H54 (cell line): ENCODE measurements around the gene SLC2A4.
"Not testable (repeated sequence)": the region's sequence is repeated elsewhere in the genome, so short reads cannot be mapped to it uniquely, and the experiment has no call there.

Source experiments
- DNase-seq: peaks from one replicate; pipeline ENCODE4 v3.0.0; 2011; ENCODE audit warnings: low spot score, mixed read lengths; ENCODE audit not compliant: insufficient read length
- FAIRE-seq: peaks from 3 replicates; lab custom pipeline; 2011; peaks lifted over from hg19 to GRCh38; lab: Jason Lieb, UNC
- POLR2A ChIP-seq: IDR thresholded peaks from 2 replicates; pipeline ENCODE4 v1.6.1; 2011; ENCODE audit warnings: low read depth, mild to moderate bottlenecking, low read length

The SLC2A4 gene

DNA sequence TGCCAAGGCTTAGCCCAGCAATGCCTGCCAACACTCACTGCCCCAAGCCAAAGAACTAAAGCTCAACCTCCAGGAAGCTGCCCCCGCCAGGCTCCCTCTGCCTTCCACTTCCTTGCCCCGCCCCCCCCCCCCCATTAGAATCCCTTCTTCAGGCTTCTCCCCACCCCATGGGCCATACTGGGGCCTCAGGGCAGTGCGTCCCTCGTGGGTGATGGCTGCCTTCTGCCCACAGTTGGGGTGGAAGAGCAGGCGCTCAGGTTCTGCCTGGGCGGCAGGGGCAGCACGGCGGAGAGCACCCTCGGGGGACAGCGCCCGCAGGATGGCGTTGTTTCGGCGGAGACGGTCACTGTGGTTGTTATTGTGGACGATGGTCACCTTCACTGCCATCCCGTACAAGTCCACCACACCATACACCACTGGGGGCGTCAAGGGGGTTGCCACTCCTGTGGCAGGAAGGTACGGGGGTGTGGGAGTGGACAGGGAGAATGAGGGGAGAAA is 43.6 kb downstream of the SLC2A4 start:
- DNase-seq (no peak), FAIRE-seq (no peak)
- no peak for TF ChIP-seq POLR2A

DNA sequence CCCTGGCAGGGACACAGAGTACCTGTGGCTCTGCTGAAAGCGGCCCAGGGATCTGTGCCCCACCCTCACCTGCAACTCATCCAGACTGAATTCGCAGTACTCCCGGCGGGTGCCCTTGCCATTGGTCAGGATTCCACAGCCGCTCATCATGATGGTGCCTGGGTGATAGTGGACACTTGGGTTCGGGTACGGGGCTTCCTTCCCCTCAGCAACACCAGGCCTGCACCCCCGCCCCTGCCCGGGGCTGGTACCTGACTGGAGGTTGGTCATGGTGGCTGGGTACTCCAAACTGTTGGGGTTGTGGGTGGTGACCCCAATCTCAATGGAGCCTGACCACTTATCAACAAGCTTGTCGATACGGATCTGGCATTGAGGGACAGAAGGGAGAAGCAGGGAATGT is 44.7 kb downstream of the SLC2A4 start:
- TF ChIP-seq POLR2A = no peak
- DNase-seq (no peak), FAIRE-seq (no peak)

DNA sequence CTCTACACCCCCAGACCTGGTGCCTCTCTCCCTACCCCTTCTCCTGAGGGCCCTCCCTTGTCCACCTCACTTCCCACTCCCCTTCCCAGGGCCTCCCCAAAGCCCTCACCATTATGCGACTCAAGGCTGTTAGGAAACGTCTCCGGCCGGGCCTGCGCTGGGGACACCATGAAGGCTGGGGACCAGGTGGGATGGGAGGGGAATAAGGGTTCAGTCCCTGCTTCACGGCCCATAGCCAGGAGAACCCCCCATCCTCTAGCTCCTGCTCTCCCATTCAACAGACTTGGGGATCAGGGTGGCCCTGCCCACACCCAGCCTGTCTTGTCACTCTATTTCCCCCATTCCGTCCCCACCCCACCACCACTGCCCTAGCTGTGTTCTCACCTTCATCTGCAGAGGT is 45.5 kb downstream of the SLC2A4 start:
- FAIRE-seq = no peak

DNA sequence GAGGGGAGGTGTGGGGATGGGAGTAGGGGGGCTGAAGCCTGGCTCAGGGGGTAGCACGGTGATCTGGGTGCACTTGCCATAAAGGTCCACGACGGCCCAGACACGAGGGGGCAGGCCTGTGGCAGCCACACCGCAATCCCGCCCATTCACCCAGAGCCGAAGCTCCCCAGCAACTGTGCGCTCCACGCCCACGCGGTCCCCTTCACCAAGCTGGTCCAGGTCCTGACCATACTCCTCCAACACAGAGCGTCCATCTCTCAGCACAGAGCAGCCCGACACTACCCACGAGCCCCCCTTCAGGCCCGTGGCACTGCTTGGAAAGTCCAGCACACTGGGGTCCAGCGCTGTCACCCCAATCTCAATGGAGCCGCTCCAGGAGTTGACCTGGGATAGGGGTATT is 46.0 kb downstream of the SLC2A4 start:
- TF ChIP-seq POLR2A = no peak
- FAIRE-seq (no peak), DNase-seq (no peak)

More for the DNA sequence above, 45.5 kb downstream of the SLC2A4 start:
- TF ChIP-seq POLR2A = no peak
- DNase-seq = no peak

DNA sequence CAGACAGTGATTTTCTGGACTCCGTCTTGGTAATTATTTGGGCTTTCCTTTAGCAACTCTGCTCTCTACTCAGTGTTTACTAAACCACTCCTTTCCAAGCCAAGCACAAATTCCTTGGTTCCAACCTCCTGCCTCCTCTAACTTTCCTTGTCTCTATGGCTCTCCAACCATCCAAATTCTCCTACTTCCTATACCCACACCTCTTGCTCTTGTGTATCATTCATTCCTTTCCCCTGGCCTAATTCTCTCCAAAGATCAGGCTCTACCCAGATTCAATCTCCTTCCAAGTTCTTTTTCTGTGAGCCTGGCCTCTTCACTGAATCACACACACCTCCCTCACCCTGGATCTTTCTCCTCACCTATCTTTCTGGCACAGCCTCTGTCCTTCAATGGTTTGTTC is 46.5 kb downstream of the SLC2A4 start:
- DNase-seq (no peak), FAIRE-seq (no peak)
- TF ChIP-seq POLR2A = no peak

DNA sequence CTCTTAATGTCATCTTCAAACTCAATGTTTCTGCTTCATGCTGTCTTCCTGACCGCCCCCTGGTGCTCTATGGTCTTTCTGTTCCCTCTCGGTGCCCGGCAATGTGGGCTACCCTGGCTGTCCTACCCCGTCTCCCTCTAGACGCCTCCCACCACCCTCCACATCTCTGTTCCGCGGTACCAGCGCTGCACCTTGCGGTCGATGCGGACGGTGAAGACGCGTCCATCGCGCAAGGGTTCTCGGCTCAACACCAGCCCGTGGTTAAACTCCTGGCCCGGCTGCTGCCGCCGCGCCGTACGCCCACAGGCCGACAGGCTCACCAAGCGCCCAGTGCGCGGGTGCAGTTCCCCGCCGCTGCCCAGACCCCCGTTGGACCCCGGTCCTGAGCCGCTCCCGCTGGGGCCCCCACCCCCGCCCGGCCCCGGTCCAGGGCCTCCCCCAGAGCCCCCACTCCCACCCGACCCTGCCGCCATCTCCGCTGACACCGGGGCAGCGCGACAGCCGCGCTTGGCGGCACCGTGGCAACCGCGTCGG is 47.4 kb downstream of the SLC2A4 start, which contains the start of gene NEURL4:
Gene NEURL4, minus strand, starts transcription at position 496 of the 534 bp plus-strand sequence. Its CDS starts 23 bp downstream, at position 473.
- peak; percentile 47; the same call in 1 of the 2 replicates for TF ChIP-seq POLR2A
- FAIRE-seq = no peak
- DNase-seq = no peak

DNA sequence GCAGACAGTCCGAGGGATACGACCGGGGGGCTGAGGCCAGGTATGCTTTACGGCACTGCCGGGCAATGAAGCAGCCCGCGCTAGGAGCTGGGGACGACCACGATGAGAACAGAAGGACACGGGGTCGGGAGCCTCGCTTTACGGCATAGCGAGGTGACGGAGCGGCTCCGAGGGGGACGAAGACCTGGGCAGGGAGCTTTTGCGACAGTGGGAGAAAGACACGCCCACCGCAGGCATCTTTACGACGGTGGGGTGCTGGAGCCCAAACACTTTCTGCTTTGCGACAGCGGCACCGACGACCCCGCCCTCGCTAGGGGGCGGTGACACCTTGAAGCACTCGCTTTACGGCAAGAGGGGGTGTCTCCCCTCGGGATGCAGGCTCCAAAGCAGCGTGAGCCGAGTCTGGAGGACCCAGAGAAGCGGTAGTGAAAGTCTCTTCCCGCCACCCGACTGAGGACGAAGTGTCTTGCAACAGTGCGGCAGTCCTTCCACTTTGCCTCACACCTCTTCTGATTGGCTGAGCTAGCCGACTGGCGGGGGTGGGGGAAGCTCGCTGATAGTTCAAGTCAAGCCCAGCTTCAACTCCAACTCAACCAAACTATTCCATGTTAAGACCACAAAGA is 48.0 kb downstream of the SLC2A4 start:
- peak; percentile 71; the same call in 1 of the 2 replicates for TF ChIP-seq POLR2A
- DNase-seq (peak; percentile 98), FAIRE-seq (peak; percentile 94)

DNA sequence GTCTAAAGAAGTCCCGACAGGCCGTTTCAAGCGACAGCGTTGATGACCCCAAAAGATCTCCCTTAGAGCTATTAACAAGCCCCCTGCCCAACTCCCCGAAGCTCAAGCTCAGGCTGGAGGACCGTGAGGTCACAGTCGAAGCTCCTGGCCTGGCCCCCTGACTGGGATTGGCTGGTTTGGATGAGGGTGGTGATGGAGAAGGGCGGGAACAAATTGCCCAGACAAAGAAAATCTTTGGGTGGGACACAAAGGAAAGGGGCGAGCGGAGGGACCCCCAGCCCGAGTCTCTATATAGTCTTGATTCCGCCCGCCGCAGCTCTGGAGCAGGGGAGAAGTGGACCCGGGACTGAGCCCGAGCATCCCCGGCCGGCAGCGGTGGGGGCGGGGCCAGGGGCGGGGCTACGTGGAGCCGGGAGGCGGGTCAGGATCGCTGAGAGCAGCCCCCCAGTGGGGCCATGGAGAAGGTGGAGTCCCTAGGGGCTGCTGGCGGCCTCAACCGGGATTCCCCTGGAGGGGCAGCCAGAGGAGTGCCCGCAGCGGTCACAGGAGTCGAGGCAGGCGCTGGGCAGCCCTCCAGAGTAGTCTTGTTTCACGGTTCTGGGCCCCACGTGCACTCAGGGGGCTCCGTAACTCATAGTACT is 48.6 kb downstream of the SLC2A4 start:
- DNase-seq (peak; percentile 88), FAIRE-seq (no peak)
- no peak for TF ChIP-seq POLR2A

DNA sequence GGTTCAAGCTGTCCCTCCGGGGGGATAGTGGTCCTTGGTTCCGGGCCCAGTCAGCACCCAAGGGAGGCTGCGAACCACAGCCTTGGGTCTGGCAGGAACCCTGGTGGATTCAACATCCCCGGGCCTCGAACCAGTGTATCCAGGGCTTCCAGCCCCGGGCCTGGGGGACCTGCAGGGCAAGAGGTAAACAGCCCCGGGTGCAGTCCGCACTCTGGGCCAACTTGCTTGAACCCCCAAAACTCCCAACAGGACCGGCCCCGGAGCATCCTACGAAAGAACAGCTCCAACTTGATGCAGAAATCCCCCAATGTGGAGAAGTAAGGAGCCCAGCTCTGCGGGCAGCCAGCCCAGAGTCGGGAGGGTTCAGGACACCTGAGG is 49.1 kb downstream of the SLC2A4 start:
- TF ChIP-seq POLR2A = no peak
- FAIRE-seq = no peak
- DNase-seq = no peak

DNA sequence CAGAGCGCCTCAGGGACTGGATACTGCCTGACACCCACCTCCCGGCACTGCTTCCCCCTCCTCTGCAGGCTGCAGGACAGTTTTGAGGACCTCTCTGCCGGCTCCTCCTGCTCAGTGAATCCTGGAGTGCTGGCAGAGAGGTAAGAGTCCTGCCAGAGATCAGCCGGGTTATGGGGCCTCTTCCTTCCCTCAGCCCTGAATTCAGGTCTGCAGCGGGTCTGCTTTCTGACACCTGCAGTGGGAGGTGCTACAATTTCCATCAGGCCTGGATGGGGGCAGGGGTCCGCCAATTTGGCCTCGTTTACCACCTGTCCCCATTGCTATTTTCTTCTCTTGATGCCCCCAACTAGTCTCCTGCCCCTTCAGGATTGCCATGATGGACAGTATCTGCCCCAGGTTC is 50.6 kb downstream of the SLC2A4 start:
- FAIRE-seq (no peak), DNase-seq (no peak)
- no peak for TF ChIP-seq POLR2A

DNA sequence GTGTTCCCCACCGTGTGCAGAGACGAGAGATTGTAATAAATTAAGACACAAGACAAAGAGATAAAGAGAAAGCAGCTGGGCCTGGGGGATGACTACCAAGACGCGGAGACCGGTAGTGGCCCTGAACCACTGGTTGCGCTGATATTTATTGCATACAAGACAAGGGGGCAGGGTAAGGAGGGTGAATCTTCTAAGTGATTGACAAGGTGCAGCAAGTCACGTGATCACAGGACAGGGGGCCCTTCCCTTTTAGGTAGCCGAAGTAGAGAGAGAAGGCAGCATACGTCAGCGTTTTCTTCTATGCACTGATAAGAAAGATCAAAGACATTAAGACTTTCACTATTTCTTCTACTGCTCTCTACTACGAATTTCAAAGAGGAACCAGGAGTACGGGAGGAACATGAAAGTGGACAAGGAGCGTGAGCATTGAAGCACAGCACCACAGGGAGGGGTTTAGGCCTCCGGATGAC is 51.1 kb downstream of the SLC2A4 start:
- FAIRE-seq, DNase-seq: not testable (repeated sequence)

DNA sequence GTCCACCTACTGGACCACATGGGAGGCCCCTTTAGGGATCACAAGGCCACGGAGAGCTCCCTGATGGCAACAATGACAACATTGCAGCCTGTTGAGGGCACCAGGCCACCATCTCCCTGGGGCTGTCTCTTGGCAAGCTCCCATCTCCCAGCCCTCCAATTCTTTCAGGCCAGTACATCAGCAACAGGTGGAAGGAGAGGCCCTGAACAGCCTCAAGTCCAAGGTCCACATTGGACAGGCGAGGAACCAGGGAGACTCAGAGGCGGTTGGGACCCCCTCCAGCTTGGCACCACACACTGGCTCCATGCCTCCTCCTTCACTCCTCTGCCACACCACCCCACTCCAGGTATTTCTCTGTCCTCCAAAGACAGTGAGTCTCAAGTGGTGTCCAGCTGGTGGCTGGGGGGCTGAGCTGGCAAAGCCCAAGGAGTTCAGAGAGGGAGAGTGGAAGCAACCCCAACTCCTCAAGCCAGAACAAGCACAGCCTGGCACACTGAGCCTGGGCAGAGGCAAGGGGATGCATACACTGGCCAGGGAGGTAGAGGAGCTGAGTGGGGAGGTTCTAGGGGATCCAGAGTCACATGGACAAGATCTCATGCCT is 53.5 kb downstream of the SLC2A4 start:
- FAIRE-seq = no peak

DNA sequence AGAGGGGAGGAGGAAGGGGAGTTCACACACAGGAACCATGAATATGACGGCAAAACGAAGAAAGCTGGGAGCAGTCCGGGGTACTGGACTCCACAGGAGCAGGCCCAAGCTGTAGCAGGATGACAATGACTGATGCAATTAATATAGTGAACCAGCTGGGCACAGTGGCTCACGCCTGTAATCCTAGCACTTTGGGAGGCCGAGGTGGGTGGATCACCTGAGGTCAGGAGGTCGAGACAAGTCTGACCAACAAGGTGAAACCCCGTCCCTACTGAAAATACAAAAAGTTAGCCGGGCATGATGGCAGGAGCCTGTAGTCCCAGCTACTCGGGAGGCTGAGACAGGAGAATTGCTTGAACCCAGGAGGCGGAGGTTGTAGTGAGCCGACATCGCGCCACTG is 54.2 kb downstream of the SLC2A4 start:
- DNase-seq, FAIRE-seq: not testable (repeated sequence)

More for the DNA sequence above, 53.5 kb downstream of the SLC2A4 start:
- no peak for DNase-seq
- no peak for TF ChIP-seq POLR2A
